K562 (cell line): ENCODE results near the gene SPDYA. TPM values are rescaled to one million over a fixed set of nuclear protein-coding genes. Genes with fewer than 3 reads are reported as not detected.

ENCODE experiments used
- ATAC-seq: fragments of 200-7000 bp; cut with Tn5 transposase; 3 replicates; pipeline ENCODE4 v1.9.1; 2020; ENCODE audit warnings: moderate library complexity
- BruUV-seq: library from RNA; stranded (reverse); fragments of 400-500 nt; replicated peaks from 2 replicates; lab custom pipeline; 2021; lab: Mats Ljungman, UMichigan
- CTCF ChIA-PET: fragments of 300-600 bp; formaldehyde crosslinking; extraction: SDS; loops from one replicate; lab custom pipeline; 2021; ENCODE audit warnings: low intra/inter-chr PET ratio; lab: Yijun Ruan, JAX
- POLR2A ChIA-PET: fragments of 300-600, 350-650 bp; sonication (Branson Sonifier 250); formaldehyde crosslinking; extraction: SDS; loops from one replicate; lab custom pipeline; 2021; ENCODE audit warnings: antibody characterized with exemption, inconsistent platforms; lab: Yijun Ruan, JAX
- DNase-seq, 4 experiments: peaks; one replicate each; pipeline versions ENCODE4 v3.0.0 to v3.0.0-alpha.2; 2011 to 2018; ENCODE audit warnings: low spot score in 3 of 4, mixed read lengths in 3 of 4; ENCODE audit errors: extremely low read depth in 1 of 4
- FAIRE-seq: peaks from 2 replicates; lab custom pipeline; 2011; peaks lifted over from hg19 to GRCh38; lab: Jason Lieb, UNC
- H2AFZ ChIP-seq: 2 replicates; pipeline ENCODE4 v1.6.0; 2011; ENCODE audit warnings: low read depth, low read length, control low read depth, inconsistent platforms
- H3K27ac ChIP-seq: fragments of 200-600 bp; 3 replicates; pipeline ENCODE4 v1.8.0; 2011; ENCODE audit warnings: low read depth, mild to moderate bottlenecking, control low read depth, inconsistent platforms, low read length, moderate library complexity, mixed read lengths; ENCODE audit errors: extremely low read depth
- H3K27me3 ChIP-seq, 2 experiments: fragments of 300-600 bp in 1 of 2; 2 replicates in 1 of 2; 3 replicates in 1 of 2; pipeline versions ENCODE4 v1.6.0 to v1.8.0; 2011; ENCODE audit warnings: inconsistent platforms in 2 of 2, low read length in 2 of 2, mild to moderate bottlenecking in 1 of 2, mixed read lengths in 1 of 2, moderate library complexity in 1 of 2; ENCODE audit not compliant: control insufficient read depth in 2 of 2, insufficient read depth in 2 of 2
- H3K36me3 ChIP-seq: fragments of 300-600 bp; 3 replicates; pipeline ENCODE4 v1.8.0; 2011; ENCODE audit warnings: mild to moderate bottlenecking, low read length, inconsistent platforms; ENCODE audit not compliant: control insufficient read depth, insufficient read depth
- H3K4me1 ChIP-seq, 2 experiments: fragments of 200-600 bp in 1 of 2; replicated peaks in 1 of 2; 2 replicates in 1 of 2; 3 replicates in 1 of 2; pipeline versions ENCODE4 v1.5.1 to v1.8.0; 2011; ENCODE audit warnings: inconsistent platforms in 2 of 2, low read length in 2 of 2, mild to moderate bottlenecking in 1 of 2, mixed read lengths in 1 of 2, moderate library complexity in 1 of 2; ENCODE audit not compliant: control insufficient read depth in 2 of 2, insufficient read depth in 2 of 2
- H3K4me2 ChIP-seq: 2 replicates; pipeline ENCODE4 v1.6.1; 2011; ENCODE audit warnings: low read length, control low read depth, inconsistent platforms, mixed read lengths; ENCODE audit not compliant: insufficient read depth
- H3K4me3 ChIP-seq: fragments of 200-600 bp; sonication (generic), shearing (Covaris generic); 2 replicates; pipeline ENCODE4 v1.5.1; 2016; ENCODE audit warnings: control low read depth, inconsistent platforms
- H3K79me2 ChIP-seq: fragments of 200-600 bp; 3 replicates; pipeline ENCODE4 v1.8.0; 2011; ENCODE audit warnings: low read length, inconsistent platforms; ENCODE audit not compliant: control insufficient read depth, insufficient read depth
- H3K9ac ChIP-seq, 2 experiments: 2 replicates each; pipeline versions ENCODE4 v1.6.0 to v1.6.1; 2011; ENCODE audit warnings: low read depth in 2 of 2, low read length in 2 of 2, control low read depth in 1 of 2, inconsistent platforms in 1 of 2, mild to moderate bottlenecking in 1 of 2, mixed read lengths in 1 of 2; ENCODE audit not compliant: insufficient read depth in 1 of 2
- H3K9me1 ChIP-seq: one replicate; pipeline ENCODE4 v1.6.0; 2011; ENCODE audit warnings: inconsistent platforms, mild to moderate bottlenecking, low read length, moderate library complexity; ENCODE audit not compliant: control insufficient read depth, insufficient read depth
- H3K9me3 ChIP-seq: replicated peaks from 2 replicates; pipeline ENCODE4 v1.5.1; 2011; ENCODE audit warnings: low read depth, low read length, inconsistent platforms; ENCODE audit not compliant: control insufficient read depth, insufficient read depth
- H4K20me1 ChIP-seq: replicated peaks from 2 replicates; pipeline ENCODE4 v1.6.1; 2011; ENCODE audit warnings: low read length, inconsistent platforms, mixed read lengths; ENCODE audit not compliant: control insufficient read depth, insufficient read depth
- RBM25 ChIP-seq: fragments of 200-400 bp; formaldehyde crosslinking; IDR thresholded peaks from 2 replicates; pipeline ENCODE4 v1.6.1; 2018; ENCODE audit warnings: low read length, low read depth, moderate library complexity; ENCODE audit not compliant: severe bottlenecking
- RNF219 ChIP-seq: fragments of 250-450 bp; sonication (Bioruptor Pico); IDR thresholded peaks from 2 replicates; pipeline ENCODE4 v1.5.0; 2022; ENCODE audit warnings: mild to moderate bottlenecking
- ZNF263 ChIP-seq: sonication (generic); formaldehyde crosslinking; IDR thresholded peaks from 2 replicates; pipeline ENCODE4 v1.8.0; 2022; ENCODE audit warnings: mild to moderate bottlenecking, missing genetic modification reagents, borderline replicate concordance
- ZNF57 ChIP-seq: fragments of 450-650 bp; formaldehyde crosslinking; IDR thresholded peaks from 2 replicates; pipeline ENCODE4 v1.4.0; 2020; ENCODE audit warnings: mild to moderate bottlenecking, moderate library complexity
- ZNF780A ChIP-seq: fragments of 250-450 bp; sonication (Bioruptor Pico); IDR thresholded peaks from 2 replicates; pipeline ENCODE4 v1.5.0; 2021; ENCODE audit warnings: mild to moderate bottlenecking
- in situ Hi-C: fragments of 300-500 bp; cut with MboI; formaldehyde crosslinking; loops from 4 replicates; pipeline ENCODE4 v1.15.0; 2018; ENCODE audit warnings: inconsistent platforms, mixed read lengths
- intact Hi-C: fragments of 100-400 bp; cut with micrococcal nuclease; formaldehyde crosslinking; loops from 2 replicates; pipeline ENCODE4 v1.14.2; 2022
- polyA plus RNA-seq, 8 experiments: library from polyadenylated mRNA; depleted of rRNA in 4 of 8; stranded (reverse) in 5 of 8; unstranded in 3 of 8; fragments of >200 nt; fragmentation: Nextera tagmentation in 2 of 8; fragmentation: Illumina TruSeq in 1 of 8; extraction: Ambion mirVana in 2 of 8; extraction: Trizol in 1 of 8; gene quantifications; 2 replicates each; pipeline versions ENCODE4 v1.2.1 to v1.2.3, GENCODE V29; 2011 to 2014; ENCODE audit warnings: inconsistent platforms in 1 of 8, missing spikeins in 1 of 8
- total RNA-seq, 7 experiments: library from RNA; depleted of rRNA in 6 of 7; stranded (reverse); fragments of >200 nt in 6 of 7; fragmentation: Illumina TruSeq in 2 of 7; extraction: Trizol in 2 of 7; gene quantifications; 2 replicates each; pipeline versions ENCODE4 v1.2.1 to v1.2.3, GENCODE V29; 2011 to 2021; ENCODE audit warnings: low replicate concordance in 1 of 7

SPDYA gene
- total and polyA plus RNA-seq, 9 of the 15 experiments (the other 6 are each of a cell fraction or from before 2014, with no cell fraction given), result 0.05 to 1.6 (median 0.30) TPM; not detected in 1

- H3K4me2 ChIP-seq, result no peak overlapping the region
- no peaks in the 10 kb centered on the region for H3K36me3 ChIP-seq
- no peak overlapping the region for H2AFZ ChIP-seq
- POLR2A ChIA-PET, result interaction anchor here (0.6 to 1.3 kb wide), 2 partner anchors 10 to 99 kb away, joined by 3 to 4 read pairs; no protein-coding TSS in a partner anchor
- H3K9ac ChIP-seq, result no peak overlapping the region
- CTCF ChIA-PET, result no interaction called here
- in situ Hi-C loops, result loop anchor here (5.0 kb wide), 1 partner anchor 132 kb away; no protein-coding TSS in a partner anchor
- no peaks in the 10 kb centered on the region for H4K20me1 ChIP-seq
- H3K27me3 ChIP-seq, result no peaks in the 10 kb centered on the region; a peak in 1 of 5 replicates
- no peaks in the 10 kb centered on the region for H3K79me2 ChIP-seq
- no peak overlapping the region for H3K27ac ChIP-seq
- no peak overlapping the region for H3K4me3 ChIP-seq
- FAIRE-seq (no peak), ATAC-seq (no peak), DNase-seq (no peak)
- no TSS peak for BruUV-seq
- intact Hi-C loops, result loop anchor here (5.0 kb wide), 1 partner anchor 72 kb away; no protein-coding TSS in a partner anchor
- TF ChIP-seq RBM25 (peak; percentile 88), ZNF57 (CRISPR knock-in tag) (no peak), RNF219 (no peak), ZNF263 (CRISPR knock-in tag) (no peak), ZNF780A (CRISPR knock-in tag) (no peak)
- no peaks in the 10 kb centered on the region for H3K4me1 ChIP-seq
- H3K9me3 ChIP-seq, result no peaks in the 10 kb centered on the region
- no peaks in the 10 kb centered on the region for H3K9me1 ChIP-seq
Measured at GRCh38 chr2:28824870-28825269, 14.2 kb downstream of the SPDYA start.
